HG02884 (cell line): Measurements from ENCODE around the gene DAPK3.

Experiments used
- ATAC-seq: cut with Tn5 transposase; IDR thresholded peaks from one replicate; pipeline ENCODE4 v1.9.1; 2021; ENCODE audit warnings: mild to moderate bottlenecking, moderate library complexity; ENCODE audit not compliant: unreplicated experiment

The DAPK3 gene

GRCh38 chr19:3919793-3920192 is 51.1 kb downstream of the DAPK3 start:
- no peak for ATAC-seq

DNA sequence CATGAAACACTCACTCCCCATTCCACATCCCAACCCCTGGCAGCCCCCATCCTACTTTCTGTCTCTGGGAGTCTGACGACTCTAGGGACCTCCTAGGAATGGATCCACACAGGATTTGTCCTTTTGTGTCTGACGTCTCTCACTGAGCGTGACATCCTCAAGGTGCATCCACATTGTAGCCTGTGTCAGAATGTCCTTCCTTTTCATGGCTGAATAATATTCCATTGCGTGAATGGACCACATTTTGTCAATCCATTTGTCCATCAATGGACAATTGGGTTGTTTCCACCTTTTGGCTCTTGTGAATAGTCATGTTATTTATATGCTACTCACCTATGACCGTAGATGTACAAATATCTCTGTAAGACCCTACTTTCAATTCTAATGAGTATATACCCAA is 54.9 kb downstream of the DAPK3 start:
- ATAC-seq: no peak

DNA sequence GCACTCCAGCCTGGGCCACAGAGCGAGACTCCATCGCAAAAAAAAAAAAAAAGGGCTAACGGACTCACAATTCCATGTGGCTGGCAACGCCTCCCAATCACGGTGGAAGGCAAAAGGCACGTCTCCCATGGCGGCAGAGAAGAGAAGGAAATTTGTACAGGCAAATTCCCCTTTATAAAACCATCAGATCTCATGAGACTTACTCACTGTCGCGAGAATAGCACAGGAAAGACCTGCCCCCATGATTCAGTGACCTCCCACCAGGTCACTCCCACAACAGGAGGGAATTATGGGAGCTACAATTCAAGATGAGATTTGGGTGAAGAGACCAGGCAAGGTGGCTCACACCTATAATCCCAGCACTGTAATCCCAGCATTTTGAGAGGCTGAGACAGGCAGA is 56.7 kb downstream of the DAPK3 start:
- no peak for ATAC-seq

- ATAC-seq: no peak
Observed at GRCh38 chr19:3910105-3910504, 60.8 kb downstream of the DAPK3 start.
